HEK293T (cell line): ENCODE results near the gene PCMT1.
"Not testable (repeated sequence)": the region's sequence is repeated elsewhere in the genome, so short reads cannot be mapped to it uniquely, and the experiment has no call there.

ENCODE experiments used
- CTCF ChIA-PET: fragments of 350-600 bp; formaldehyde crosslinking; extraction: SDS; loops from one replicate; lab custom pipeline; 2021; ENCODE audit warnings: antibody characterized with exemption, inconsistent platforms; lab: Yijun Ruan, JAX
- POLR2A ChIA-PET: fragments of 350-600 bp; formaldehyde crosslinking; extraction: SDS; loops from one replicate; lab custom pipeline; 2020; ENCODE audit warnings: antibody characterized with exemption, inconsistent platforms; lab: Yijun Ruan, JAX
- DNase-seq: peaks from one replicate; pipeline ENCODE4 v3.0.0; 2012; ENCODE audit warnings: mixed read lengths; ENCODE audit errors: extremely low spot score
- ARNT ChIP-seq: fragments of 450-650 bp; IDR thresholded peaks from 2 replicates; pipeline ENCODE4 v1.6.1; 2017; ENCODE audit warnings: mild to moderate bottlenecking
- BHLHE40 ChIP-seq: fragments of 450-650 bp; IDR thresholded peaks from 2 replicates; pipeline ENCODE4 v1.6.1; 2016; ENCODE audit warnings: mild to moderate bottlenecking, moderate library complexity, borderline replicate concordance
- CTBP1 ChIP-seq: fragments of 450-650 bp; IDR thresholded peaks from 2 replicates; pipeline ENCODE4 v1.6.1; 2016; ENCODE audit warnings: borderline replicate concordance
- ELF4 ChIP-seq: fragments of 450-650 bp; IDR thresholded peaks from 2 replicates; pipeline ENCODE4 v1.6.1; 2017; ENCODE audit warnings: antibody characterized with exemption
- FOXA1 ChIP-seq: fragments of 450-650 bp; IDR thresholded peaks from 2 replicates; pipeline ENCODE4 v1.6.1; 2016; ENCODE audit warnings: mild to moderate bottlenecking
- FOXK2 ChIP-seq: fragments of 450-650 bp; IDR thresholded peaks from 2 replicates; pipeline ENCODE4 v1.6.1; 2016; ENCODE audit warnings: mild to moderate bottlenecking
- FOXM1 ChIP-seq: fragments of 450-650 bp; IDR thresholded peaks from 2 replicates; pipeline ENCODE4 v1.6.1; 2017; ENCODE audit warnings: mild to moderate bottlenecking, borderline replicate concordance
- HDGF ChIP-seq: fragments of 450-650 bp; IDR thresholded peaks from 2 replicates; pipeline ENCODE4 v1.6.1; 2017; ENCODE audit warnings: antibody characterized with exemption, borderline replicate concordance
- L3MBTL2 ChIP-seq: fragments of 450-650 bp; conservative IDR thresholded peaks from 2 replicates; pipeline ENCODE4 v1.6.1; 2016; ENCODE audit warnings: mild to moderate bottlenecking
- LEF1 ChIP-seq: fragments of 450-650 bp; IDR thresholded peaks from 2 replicates; pipeline ENCODE4 v1.6.1; 2017; ENCODE audit warnings: mild to moderate bottlenecking, borderline replicate concordance
- NFRKB ChIP-seq: fragments of 450-650 bp; IDR thresholded peaks from 2 replicates; pipeline ENCODE4 v1.6.1; 2016; ENCODE audit warnings: mild to moderate bottlenecking, moderate library complexity
- PKNOX1 ChIP-seq: fragments of 450-650 bp; IDR thresholded peaks from 2 replicates; pipeline ENCODE4 v1.6.1; 2016
- SP1 ChIP-seq: fragments of 450-650 bp; IDR thresholded peaks from 2 replicates; pipeline ENCODE4 v1.6.1; 2017
- SUZ12 ChIP-seq: fragments of 450-650 bp; IDR thresholded peaks from 2 replicates; pipeline ENCODE4 v1.6.1; 2016; ENCODE audit warnings: mild to moderate bottlenecking
- TARDBP ChIP-seq: fragments of 450-650 bp; IDR thresholded peaks from 2 replicates; pipeline ENCODE4 v1.6.1; 2016
- ZNF384 ChIP-seq: fragments of 450-650 bp; IDR thresholded peaks from 2 replicates; pipeline ENCODE4 v1.6.1; 2016

Gene PCMT1

GRCh38 chr6:149840345-149841075, 91.0 kb downstream of the PCMT1 start:
- ChIA-PET CTCF (interaction anchor here (0.6 to 1.8 kb wide), 13 partner anchors 14 to 231 kb away, joined by 3 to 7 read pairs (median 4); partner anchors contain the start of gene RAET1E), POLR2A (no interaction called here)
- TF ChIP-seq CTBP1 (peak; percentile 59; the same call in 1 of the 2 replicates), BHLHE40 (no peak)
- peak; percentile 71 for DNase-seq

GRCh38 chr6:149842331-149842730, 92.8 kb downstream of the PCMT1 start:
- no peak for TF ChIP-seq ARNT
- TF ChIP-seq HDGF = no peak
- no peak for DNase-seq
- ChIA-PET POLR2A (no interaction called here), CTCF (no interaction called here)

- POLR2A ChIA-PET = no interaction called here
- CTCF ChIA-PET = interaction anchor here (0.7 kb wide), 1 partner anchor 12 kb away, joined by 3 read pairs; no protein-coding TSS in a partner anchor
- DNase-seq = no peak
- TF ChIP-seq CTBP1 (no peak), FOXM1 (no peak), SP1 (no peak), FOXK2 (no peak), PKNOX1 (no peak), FOXA1 (no peak), HDGF (no peak), SUZ12 (no peak), ARNT (no peak)
Observed at GRCh38 chr6:149843051-149843633, 93.6 kb downstream of the PCMT1 start.

- POLR2A ChIA-PET, CTCF ChIA-PET, DNase-seq: not testable (repeated sequence)
Observed at GRCh38 chr6:149844036-149844435, 94.5 kb downstream of the PCMT1 start.

- ChIA-PET CTCF (no interaction called here), POLR2A (no interaction called here)
- TF ChIP-seq HDGF (no peak), NFRKB (no peak), L3MBTL2 (no peak), ARNT (no peak), FOXM1 (no peak), TARDBP (no peak), ELF4 (no peak), BHLHE40 (no peak), SUZ12 (no peak)
- no peak for DNase-seq
Observed at GRCh38 chr6:149844480-149844879, 94.9 kb downstream of the PCMT1 start.

- DNase-seq = no peak
- CTCF ChIA-PET = interaction anchor here (0.6 to 0.8 kb wide), 2 partner anchors 15 to 18 kb away, joined by 4 read pairs; no protein-coding TSS in a partner anchor
- POLR2A ChIA-PET = no interaction called here
- TF ChIP-seq ELF4 (no peak), HDGF (no peak), ARNT (no peak), FOXA1 (no peak), FOXM1 (no peak), PKNOX1 (no peak), FOXK2 (no peak), SUZ12 (no peak), LEF1 (no peak), NFRKB (no peak), SP1 (no peak), L3MBTL2 (no peak), ZNF384 (no peak)
Observed at GRCh38 chr6:149845549-149845948, 96.0 kb downstream of the PCMT1 start.

GRCh38 chr6:149846321-149846720, 96.8 kb downstream of the PCMT1 start:
- TF ChIP-seq ZNF384 = no peak
- TF ChIP-seq HDGF = no peak
- TF ChIP-seq NFRKB = no peak
- TF ChIP-seq ARNT = no peak
- no peak for TF ChIP-seq FOXK2
- no peak for TF ChIP-seq FOXA1
- TF ChIP-seq SP1 = no peak
- TF ChIP-seq LEF1 = no peak
- no peak for TF ChIP-seq TARDBP
- TF ChIP-seq L3MBTL2 = no peak
- TF ChIP-seq BHLHE40 = no peak
- TF ChIP-seq ELF4 = no peak
- no peak for TF ChIP-seq FOXM1
- no peak for TF ChIP-seq CTBP1
- ChIA-PET POLR2A (interaction anchor here (1.6 kb wide), 1 partner anchor 17 kb away, joined by 7 read pairs; the partner anchor contains the start of gene LRP11), CTCF (interaction anchor here (0.6 to 1.6 kb wide), 3 partner anchors 14 to 79 kb away, joined by 3 to 7 read pairs (median 4); no protein-coding TSS in a partner anchor)
- no peak for DNase-seq
